ENCODE results near the gene SCP2. TPM values are rescaled to one million over a fixed set of nuclear protein-coding genes. Genes with fewer than 3 reads are reported as not detected.
A peak's percentile ranks its signal among the peaks of the same experiment; 100 is the strongest.

The SCP2 gene
- total RNA-seq, 1 donor from 2014 or later: 130 TPM

GRCh38 chr1:53088616-53089300 lies 161.7 kb downstream of the SCP2 start:
- no peak for DNase-seq
- intact Hi-C loops (cut with micrococcal nuclease): no loop called here
- no peak for TF ChIP-seq CTCF (IDR thresholded peaks at IDR 0.05; ENCODE audit: borderline replicate concordance)
- no peak overlapping the region for H3K27ac ChIP-seq (replicated peaks)
- no peaks in the 10 kb centered on the region for H3K27me3 ChIP-seq (ENCODE audit: low read depth)
- H3K4me3 ChIP-seq: no peak overlapping the region
- H3K9me3 ChIP-seq (replicated peaks): no peaks in the 10 kb centered on the region
- no peaks in the 10 kb centered on the region for H3K36me3 ChIP-seq
- H3K4me1 ChIP-seq: peaks cover 36% of the 10 kb centered on the region

GRCh38 chr1:53089478-53090226 lies 162.6 kb downstream of the SCP2 start:
- no peak for DNase-seq
- Histone ChIP-seq H3K9me3 (replicated peaks) (no peaks in the 10 kb centered on the region), H3K36me3 (no peaks in the 10 kb centered on the region), H3K4me3 (no peak overlapping the region), H3K4me1 (peaks cover 36% of the 10 kb centered on the region), H3K27me3 (ENCODE audit: low read depth) (no peaks in the 10 kb centered on the region), H3K27ac (replicated peaks) (no peak overlapping the region)
- TF ChIP-seq CTCF (IDR thresholded peaks at IDR 0.05; ENCODE audit: borderline replicate concordance): no peak
- intact Hi-C loops (cut with micrococcal nuclease): no loop called here

- H3K27me3 ChIP-seq (ENCODE audit: low read depth): no peaks in the 10 kb centered on the region
- intact Hi-C loops (cut with micrococcal nuclease): no loop called here
- H3K4me3 ChIP-seq: no peak overlapping the region
These were observed 163.4 kb downstream of the SCP2 start for GRCh38 chr1:53090227-53091147.

GRCh38 chr1:53091841-53092645 lies 165.0 kb downstream of the SCP2 start:
- intact Hi-C loops (cut with micrococcal nuclease): no loop called here
- H3K4me1 ChIP-seq: peaks cover 24% of the 10 kb centered on the region

More at GRCh38 chr1:53090227-53091147, 163.4 kb downstream of the SCP2 start:
- H3K4me1 ChIP-seq: peaks cover 36% of the 10 kb centered on the region
- peak; percentile 53 for DNase-seq
- TF ChIP-seq CTCF (IDR thresholded peaks at IDR 0.05; ENCODE audit: borderline replicate concordance): no peak
- H3K36me3 ChIP-seq: no peaks in the 10 kb centered on the region
- peak overlapping the region; percentile 36 for H3K27ac ChIP-seq (replicated peaks)
- no peaks in the 10 kb centered on the region for H3K9me3 ChIP-seq (replicated peaks)

More at GRCh38 chr1:53091841-53092645, 165.0 kb downstream of the SCP2 start:
- Histone ChIP-seq H3K9me3 (replicated peaks) (no peaks in the 10 kb centered on the region), H3K27me3 (ENCODE audit: low read depth) (no peaks in the 10 kb centered on the region), H3K27ac (replicated peaks) (peak overlapping the region; percentile 44), H3K4me3 (no peak overlapping the region), H3K36me3 (no peaks in the 10 kb centered on the region)
- TF ChIP-seq CTCF (IDR thresholded peaks at IDR 0.05; ENCODE audit: borderline replicate concordance): peak; percentile 30
- DNase-seq: peak; percentile 80
